HS-27A (cell line): ENCODE results near the gene PLA2G6.
"Not testable (repeated sequence)": the region's sequence is repeated elsewhere in the genome, so short reads cannot be mapped to it uniquely, and the experiment has no call there.

ENCODE experiments used
- DNase-seq: peaks from one replicate; pipeline ENCODE4 v3.0.0-alpha.2; 2012; ENCODE audit warnings: low read depth, missing footprints

The PLA2G6 gene

DNA sequence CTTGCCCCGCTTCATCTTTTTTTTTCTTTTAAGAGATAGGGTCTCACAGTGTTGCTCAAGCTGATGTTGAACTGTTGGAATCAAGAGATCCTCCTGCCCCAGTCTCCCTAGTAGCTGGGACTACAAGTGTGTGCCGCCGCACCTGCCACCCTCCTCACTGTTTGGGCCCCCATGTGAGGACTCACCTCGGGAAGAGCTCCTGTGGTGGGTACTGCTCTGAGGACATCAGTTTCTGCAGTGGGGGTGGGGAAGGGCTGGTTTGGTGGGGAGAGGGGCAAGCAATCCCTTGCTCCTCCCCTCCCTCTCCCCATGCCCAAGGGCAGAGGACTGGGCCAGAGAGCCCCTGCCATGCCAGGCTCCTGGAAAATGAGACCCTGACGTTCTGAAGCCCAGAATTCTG, 96.1 kb downstream of the PLA2G6 start:
- no peak for DNase-seq

DNA sequence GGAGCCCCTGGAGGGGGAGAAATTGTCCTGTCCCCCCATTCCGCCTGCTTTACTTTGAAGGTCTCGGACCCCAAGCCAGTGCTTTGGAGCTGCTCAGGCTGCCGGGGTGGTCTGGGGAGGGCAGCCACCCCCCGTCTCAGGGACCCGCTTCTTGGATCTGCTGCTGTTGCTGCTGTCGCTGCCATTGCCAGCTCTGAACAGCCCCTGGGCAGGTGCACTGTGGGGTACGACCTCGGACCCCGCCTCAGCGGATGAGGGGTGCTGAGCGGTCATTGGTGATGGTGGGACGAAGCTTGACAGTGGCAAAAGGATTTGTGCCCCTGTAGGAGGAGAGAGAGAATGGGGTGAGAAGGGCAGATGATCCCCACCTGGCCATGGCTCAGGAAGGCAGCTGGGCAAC, 96.6 kb downstream of the PLA2G6 start:
- no peak for DNase-seq

DNA sequence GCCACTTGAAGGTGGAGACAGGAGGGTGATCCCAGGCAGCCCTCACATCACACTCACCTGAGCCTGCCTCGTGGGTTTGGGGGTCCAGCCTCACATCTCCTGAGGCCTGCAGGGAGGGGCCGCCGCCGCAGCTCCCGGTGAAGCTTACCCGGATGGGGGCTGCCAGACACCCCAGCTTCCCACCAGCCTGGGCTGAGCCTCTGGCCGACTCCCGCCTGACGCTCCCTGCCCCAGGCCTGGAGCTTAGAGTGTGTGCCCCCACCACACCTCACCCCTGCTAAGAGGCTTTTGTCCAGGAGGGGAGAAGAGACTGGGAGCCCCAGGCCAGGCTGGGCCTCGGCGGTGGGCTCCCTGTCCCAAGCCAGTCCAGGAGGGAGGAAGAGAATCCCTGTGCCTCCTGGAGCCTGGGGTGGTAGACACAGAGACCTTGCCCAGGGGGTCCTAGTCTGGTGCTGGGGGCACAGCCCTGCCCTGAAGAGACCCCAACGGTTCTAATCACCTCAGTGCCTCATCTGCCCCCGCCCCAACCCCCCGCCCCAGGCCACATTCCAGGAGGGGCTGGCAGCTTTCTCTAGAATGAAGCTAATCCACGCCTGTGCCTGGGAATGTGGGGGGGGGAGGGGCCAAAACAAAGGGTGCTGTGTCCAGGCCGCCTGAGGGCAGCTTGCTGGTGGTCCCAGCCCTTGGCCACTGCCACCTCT, 97.5 kb downstream of the PLA2G6 start, which contains the start of gene SLC16A8:
Gene SLC16A8 (minus strand): TSS at position 254 of the 701 bp plus-strand sequence. CDS start 1,311 bp downstream, outside the sequence.
- DNase-seq: no peak

DNA sequence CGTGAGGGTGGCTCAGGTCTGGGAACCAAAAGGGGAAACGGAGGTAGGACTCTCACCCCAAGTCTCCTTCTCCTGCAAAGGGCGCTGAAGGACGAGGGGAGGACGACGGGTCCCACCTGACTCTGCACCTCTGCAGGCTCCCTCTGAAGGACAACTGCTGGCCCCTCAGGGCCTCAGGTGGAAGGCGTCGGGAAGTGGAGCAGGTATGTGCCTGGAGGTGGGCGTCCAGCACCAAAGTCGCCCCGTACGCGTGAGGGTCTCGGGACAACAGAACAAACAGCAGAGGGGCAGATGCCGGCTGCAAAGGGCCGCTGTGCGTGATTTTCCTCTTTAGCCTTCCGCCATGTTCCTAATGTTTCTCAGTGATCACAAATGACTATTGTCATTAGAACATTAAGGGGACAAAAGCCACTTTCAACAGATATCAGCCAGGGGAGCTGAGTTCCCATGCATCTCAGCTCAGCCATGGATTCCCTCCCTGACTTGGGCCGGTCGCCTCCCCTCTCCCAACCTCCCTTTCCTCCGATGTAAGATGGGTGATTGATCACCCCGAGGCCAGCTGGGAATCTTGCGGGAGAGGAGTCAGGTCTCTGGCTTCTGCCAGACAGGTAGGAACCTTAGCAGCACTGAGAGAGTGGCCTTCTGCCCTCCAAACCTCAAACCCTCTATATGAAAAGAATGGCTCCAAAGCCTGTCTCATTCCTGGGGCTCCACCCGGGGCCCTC, 98.5 kb downstream of the PLA2G6 start:
- DNase-seq: no peak

DNA sequence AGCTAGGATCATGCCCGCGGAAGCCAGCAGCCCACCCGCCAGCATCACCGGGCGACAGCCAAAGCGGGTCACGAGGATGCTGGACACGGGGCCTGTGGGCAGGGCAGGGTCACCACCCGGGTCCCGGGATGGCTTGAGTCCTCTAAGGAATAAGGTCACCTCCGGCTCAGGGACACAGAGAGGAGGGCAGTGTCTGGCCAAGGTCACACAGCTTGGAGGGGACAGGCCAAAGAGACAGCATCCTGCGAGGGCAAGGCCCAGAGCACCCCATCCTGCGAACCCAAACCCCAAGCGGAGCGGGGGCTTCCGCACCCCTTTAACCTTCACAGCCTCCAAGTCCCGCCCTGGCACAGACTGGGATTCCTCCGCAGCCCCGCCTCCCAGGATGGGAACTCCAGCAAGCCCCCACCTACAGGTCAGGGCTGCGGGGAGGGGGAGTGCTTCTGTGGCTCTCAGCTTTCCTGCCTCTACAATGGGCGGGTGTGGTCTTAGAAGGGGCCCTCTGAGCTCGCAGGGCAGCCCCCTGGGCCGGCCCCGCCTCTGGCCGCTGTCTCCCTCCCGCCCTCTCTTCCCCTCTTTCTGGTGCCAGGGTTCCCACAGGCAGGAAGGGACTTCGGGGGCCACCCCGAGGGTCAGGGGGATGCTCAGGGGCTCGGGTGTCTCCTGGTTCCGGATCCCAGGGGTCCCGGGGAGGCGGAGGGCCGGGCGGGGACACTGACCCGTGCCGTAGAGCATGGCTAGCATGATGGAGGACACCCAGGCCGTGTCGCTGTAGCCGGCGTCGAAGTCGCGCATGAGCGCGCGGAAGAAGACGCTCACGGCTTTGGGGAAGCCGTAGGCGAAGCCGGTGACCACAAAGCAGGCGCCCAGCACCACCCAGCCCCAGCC, 99.4 kb downstream of the PLA2G6 start:
- no peak for DNase-seq

DNA sequence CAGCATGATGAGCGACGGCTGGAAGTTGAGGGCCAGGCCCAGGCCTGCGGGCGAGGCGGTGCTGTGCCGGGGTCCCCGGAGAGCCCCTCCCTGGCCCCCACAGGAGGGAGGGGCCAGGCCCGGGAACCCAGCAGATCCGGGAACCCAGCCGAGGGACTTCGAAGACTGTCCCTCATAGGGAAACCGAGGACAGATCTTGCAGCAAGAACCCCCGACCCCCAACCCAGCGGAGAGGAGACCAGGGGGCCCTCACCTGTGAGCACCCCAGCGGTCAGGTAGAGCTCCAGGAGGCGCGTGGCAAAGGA, 100.0 kb downstream of the PLA2G6 start:
- DNase-seq: no peak

DNA sequence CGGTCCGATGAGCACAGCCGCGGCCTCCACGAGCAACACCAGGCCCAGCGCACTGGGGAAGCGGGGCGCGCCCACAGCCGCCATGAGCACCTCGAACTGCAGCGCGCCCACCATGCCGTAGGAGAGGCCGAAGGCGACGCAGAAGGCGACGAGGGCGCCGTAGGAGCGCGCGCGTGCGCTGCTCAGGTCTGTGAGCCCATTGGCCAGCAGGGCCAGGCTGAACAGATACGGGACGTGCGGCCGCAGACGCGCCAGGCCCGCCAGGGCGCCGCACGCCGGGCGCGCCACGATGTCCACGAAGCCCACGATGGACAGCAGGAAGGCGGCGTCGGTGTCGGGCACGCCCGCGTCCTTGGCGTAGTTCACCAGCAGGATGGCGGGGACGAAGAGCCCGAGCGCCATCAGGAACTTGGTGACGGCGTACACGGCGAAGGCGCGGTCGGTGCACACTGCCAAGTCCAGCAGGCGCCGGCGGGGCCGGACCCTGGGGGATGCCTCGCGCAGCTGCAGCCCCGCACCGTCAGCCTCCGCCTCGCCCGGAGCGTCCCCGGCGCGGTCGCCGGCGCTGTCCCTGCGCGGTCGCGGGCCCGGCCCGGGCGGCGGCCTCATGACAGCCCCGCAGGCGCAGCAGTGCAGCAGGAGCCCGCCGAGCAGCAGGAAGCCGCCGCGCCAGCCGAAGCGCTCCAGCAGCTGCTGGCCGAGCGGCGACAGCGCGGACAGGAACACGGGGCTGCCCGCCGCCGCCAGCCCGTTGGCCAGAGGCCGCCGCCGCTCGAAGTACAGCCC, 100.6 kb downstream of the PLA2G6 start:
- DNase-seq: no peak

DNA sequence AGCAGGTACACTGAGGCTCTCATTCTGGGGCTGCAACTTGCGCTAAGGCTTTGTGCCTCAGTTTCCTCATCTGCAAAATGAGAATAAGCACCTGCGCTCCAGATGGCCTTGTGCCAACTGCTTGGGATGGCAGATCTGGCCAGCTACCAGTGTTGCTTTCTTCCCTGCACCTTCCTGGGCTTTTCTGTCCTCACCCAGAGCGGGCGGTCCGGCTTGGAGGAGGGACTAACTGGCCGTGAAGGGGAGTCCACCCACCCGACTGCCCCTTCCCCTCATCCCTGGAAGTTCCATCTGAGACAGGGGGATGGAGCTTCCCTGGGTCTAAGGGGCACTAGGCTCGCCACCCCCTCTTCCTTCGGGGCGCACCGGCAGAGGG, 101.2 kb downstream of the PLA2G6 start:
- DNase-seq: no peak

DNA sequence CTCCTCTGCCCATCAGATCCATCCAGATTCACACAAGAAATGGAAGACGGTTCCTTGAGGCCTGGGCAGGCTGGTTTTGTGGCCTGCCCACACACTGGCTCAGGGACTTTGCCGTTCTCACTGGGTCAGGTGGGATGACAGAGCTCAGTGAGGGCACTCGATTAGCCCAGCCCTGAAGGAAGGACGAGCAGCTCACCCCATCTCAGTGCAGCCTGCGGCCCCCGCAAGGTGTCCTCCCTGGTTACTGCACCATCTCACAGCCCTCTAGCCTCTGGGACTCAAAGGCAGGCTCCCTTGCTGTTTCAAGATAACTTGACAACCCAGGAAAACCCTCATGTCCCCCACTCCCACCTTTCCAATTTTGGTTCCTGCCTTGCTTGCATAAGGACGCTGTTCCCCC, 101.8 kb downstream of the PLA2G6 start:
- DNase-seq: no peak

DNA sequence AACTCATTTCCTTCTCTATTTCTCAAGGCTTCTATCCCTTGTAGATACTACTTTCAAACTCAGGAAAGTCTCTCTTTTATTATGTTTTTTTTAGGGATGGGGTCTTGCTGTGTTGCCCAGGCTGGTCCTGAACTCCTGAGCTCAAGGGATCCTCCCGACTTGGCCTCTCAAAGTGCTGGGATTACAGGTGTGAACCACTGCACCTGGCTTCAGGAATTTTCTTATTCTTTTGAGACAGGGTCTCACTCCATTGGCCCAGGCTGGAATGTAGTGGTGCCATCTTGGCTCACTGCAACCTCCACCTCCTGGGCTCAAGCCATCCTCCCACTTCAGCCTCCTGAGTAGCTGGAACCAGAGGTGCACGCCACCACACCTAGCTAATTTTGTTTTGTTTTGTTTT, 102.4 kb downstream of the PLA2G6 start:
- not testable (repeated sequence) for DNase-seq

DNA sequence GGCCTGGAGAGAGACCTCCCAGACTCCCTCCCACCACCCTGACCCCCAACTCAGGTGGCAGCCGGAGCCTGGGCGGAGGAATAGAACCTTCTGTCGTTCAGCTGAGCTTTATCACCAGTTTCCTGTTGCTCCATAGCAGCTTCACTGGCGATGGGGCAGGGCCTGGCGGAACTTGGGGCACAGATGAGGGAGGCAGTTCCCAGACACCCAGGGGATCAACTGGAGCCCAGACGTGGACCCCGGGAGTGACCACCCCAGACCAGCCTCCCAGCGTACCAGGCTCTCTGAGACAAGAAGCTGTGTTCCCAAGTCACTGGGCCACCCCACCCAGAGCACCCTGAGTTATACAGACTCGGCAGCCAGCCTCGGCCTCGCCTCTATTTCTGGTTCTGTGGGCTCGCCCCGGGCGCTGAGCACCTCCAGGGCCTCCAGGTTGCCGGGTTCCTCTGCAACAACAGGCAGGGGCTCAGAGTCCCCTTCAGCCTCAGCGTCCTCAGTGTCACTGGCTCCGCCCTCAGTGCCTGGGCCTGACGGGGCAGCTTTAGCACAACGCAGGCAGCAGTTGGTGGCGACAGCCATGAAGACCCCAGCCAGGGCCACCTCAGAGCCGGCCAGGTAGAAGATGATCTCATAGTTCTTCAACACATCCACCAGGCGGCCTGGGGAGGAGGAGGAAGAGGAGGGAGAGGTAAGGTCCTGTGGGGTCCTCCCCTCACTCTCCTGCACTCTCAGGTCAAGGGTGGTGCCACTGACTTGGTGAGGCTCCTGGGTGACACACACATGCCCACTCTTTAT, 103.4 kb downstream of the PLA2G6 start:
- no peak for DNase-seq

DNA sequence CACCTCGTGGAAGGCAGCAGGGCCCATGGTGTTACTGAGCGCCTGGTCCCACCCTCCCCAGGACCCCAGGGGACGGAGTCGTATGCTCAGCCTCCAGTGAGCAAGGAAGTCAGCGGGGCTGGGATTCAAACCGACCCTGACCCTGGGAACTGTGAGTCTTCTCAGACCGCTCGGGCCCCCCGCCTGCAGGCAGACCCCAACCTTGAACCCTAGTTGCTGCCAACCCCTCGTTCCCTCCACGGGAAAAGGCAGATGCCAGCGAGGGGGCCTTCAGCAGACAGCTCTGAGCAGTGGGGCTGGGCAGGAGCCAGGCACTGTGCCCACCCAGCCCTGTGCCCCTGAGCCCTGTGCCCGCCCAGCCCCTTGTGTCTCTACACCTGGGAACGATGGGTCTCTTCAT, 104.0 kb downstream of the PLA2G6 start:
- DNase-seq: no peak

DNA sequence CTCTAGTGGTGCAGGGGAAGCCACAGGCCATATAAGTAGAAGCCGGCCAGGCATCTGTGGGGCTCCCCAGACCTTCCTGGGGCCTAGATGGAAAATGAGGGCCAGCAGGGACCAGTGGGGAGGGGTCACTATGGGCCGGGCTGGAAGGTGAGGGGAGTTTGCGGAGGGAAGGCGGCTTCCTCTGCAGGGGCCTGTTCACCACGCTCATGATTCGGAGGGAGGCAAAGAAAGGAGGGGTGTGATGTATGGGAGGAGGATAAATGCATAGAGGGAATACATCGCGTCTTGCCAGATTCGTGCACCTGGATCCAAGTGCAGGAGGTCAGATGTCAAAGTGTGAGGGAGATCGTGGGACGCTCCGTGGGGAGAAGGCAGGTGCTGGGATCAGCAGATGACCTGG, 104.5 kb downstream of the PLA2G6 start:
- no peak for DNase-seq

DNA sequence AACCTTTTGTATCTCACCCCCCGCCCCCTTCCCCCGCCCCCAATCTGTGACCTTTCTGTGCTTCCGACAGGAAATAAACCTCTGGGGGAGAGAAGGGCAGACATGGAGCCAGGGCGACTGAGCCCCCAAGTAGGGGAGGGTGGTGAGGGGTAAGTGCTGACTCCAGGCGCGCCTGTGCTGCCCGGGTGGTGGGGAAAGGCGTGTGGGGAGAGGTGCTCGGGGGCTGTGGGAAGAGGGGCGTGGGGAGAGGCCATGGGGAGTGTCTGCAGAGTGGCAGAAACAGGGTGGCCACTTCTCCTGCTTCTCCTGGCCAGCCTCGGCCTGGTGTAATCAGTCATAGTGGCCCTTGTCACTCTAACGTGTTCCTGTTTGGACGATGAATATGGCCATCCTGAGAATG, 105.7 kb downstream of the PLA2G6 start:
- DNase-seq: no peak

DNA sequence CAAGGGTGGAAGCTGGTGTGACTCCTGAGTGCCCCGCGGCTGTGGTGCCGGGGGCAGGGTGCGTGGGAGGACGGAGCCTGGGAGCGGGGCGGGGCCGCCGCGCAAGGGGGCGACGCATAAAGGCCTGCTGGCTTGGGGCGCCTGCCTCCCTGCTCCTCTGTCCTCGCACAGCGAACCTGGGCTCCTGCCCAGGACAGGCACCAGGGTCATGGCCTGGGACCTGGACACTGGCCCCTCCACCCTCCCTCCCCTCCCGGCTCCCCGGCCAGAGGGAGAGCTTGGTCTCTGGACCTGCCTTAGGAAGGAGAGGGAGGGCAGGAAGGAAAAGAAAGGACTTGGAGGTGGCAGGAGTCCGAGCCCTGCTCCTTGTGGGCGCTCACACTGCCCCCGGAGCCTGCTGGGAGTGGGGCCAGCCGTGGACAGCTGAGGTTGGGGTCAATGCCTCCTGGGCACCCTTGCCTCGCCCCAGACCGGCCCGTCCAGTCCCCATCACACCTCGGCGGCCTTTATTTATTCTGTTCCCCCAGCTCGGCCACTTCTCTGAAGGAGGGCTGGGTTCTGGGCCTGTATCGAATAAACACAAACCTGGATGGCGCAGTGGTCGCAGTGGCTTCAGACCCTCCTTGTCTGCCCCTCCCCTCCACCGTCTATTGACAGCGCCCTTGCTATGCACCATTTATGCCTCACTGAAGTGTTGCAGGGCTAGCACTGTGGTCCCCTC, 106.4 kb downstream of the PLA2G6 start:
- no peak for DNase-seq

DNA sequence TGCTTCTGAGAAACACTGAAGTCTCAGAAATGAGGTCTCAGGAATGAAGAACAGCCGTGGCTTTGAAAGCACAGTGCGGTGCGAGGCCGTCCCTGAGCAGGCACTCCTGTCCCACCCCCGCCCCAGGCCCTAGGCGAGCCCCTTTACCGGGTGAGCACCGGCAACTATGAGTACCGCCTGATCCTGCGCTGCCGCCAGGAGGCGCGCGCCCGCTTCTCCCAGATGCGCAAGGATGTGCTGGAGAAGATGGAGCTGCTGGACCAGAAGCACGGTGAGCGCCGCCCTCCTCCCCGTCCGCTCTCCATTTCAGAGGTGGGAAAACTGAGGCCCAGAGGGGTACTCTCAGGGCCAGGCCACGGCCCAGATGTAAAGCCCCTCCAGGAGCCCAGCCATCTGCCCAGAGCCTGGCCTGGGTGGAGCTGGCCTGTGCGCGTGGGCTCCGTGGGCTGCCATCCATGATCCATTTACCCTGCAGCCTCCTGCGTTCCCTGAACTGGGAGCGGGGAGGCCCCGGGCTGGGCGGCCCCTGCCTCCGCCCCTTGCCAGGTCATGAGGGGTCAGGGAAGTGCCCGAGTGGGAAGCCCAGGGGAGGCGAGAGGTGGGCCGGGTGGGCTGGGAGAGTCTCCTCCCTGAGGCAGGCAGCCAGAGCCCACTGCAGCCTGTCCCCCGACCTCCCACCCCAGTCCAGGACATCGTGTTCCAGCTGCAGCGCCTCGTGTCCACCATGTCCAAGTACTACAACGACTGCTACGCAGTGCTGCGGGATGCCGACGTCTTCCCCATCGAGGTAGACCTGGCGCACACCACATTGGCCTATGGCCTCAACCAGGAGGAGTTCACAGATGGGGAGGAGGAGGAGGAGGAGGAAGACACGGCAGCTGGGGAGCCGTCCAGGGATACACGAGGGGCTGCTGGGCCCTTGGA, 107.2 kb downstream of the PLA2G6 start:
- no peak for DNase-seq

DNA sequence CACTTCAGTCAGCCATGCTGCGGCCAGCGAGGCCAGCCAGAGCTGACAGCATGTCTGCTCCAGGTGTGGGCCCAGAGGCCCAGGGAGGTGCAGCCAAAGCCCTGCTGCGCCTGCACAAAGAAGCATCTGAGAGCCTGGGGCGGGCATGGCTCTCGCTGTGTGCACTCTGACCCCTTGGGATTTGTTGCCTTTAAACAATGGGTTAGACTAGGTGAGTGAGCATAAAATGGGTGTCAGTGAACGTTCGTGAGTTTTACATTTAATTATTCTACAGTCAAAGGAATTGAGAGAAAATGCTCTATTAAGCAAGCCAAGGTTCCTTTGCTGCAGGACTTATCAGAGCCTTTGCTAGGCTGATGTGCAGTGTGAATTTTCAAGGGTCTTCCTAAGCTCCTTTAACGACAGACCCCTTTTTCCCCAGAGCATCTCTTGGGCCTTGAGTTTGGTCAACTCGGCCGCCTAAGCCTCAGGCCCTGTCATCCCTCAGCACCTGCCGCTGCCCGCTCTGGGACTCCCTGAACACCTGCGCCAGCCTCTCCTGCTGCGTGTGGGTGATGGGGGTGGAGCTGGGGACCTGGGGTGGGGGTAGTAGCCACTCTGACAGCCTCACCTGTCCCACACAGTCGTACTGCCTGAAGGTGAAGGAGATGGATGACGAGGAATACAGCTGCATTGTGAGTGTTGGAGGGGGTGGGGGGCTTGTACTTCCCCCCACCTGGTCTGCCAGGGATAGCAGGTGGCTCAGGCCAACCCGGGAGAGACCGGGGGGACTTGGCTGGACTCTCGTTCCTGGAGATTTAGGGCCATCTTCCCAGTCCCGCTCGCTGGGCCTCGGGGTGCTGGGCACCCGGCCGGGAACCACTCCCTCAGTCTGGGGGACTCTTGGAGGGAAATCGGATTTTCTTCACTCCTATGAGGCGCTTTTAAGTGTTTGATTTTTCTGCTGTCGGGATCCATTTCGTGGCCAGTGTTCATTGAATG, 108.2 kb downstream of the PLA2G6 start:
- DNase-seq: no peak
